DOHH2 (cell line): Measurements from ENCODE around the gene CCDC117.

Source experiments
- H3F3A ChIP-seq: fragments of 200-600 bp; sonication (generic), shearing (Covaris generic); 2 replicates; pipeline ENCODE4 v1.6.0; 2016; ENCODE audit warnings: antibody characterized with exemption, mild to moderate bottlenecking; ENCODE audit not compliant: control insufficient read depth, insufficient read depth
- H3K27ac ChIP-seq: fragments of 200-600 bp; sonication (generic); 2 replicates; pipeline ENCODE4 v1.5.1; 2014; ENCODE audit warnings: low read depth, mild to moderate bottlenecking, low read length, moderate library complexity
- H3K27me3 ChIP-seq: fragments of 200-600 bp; sonication (generic); 2 replicates; pipeline ENCODE4 v1.6.1; 2014; ENCODE audit warnings: mild to moderate bottlenecking, low read length, mixed read lengths; ENCODE audit not compliant: control insufficient read depth
- H3K36me3 ChIP-seq: fragments of 200-600 bp; sonication (generic); 2 replicates; pipeline ENCODE4 v1.6.1; 2014; ENCODE audit warnings: mild to moderate bottlenecking, low read length, moderate library complexity, mixed read lengths; ENCODE audit not compliant: control insufficient read depth
- H3K4me1 ChIP-seq: fragments of 200-600 bp; sonication (generic); 2 replicates; pipeline ENCODE4 v1.6.1; 2014; ENCODE audit warnings: mild to moderate bottlenecking, low read length, mixed read lengths; ENCODE audit not compliant: control insufficient read depth
- H3K4me2 ChIP-seq: fragments of 200-600 bp; sonication (generic); 2 replicates; pipeline ENCODE4 v1.6.0; 2014; ENCODE audit warnings: mild to moderate bottlenecking, low read length, moderate library complexity
- H3K4me3 ChIP-seq: fragments of 200-600 bp; sonication (generic); 2 replicates; pipeline ENCODE4 v1.5.1; 2014; ENCODE audit warnings: mild to moderate bottlenecking, low read length, mixed read lengths
- H3K79me2 ChIP-seq: fragments of 200-600 bp; sonication (generic); 2 replicates; pipeline ENCODE4 v1.6.1; 2014; ENCODE audit warnings: mild to moderate bottlenecking, low read length, mixed read lengths; ENCODE audit not compliant: control insufficient read depth
- H3K9me2 ChIP-seq: fragments of 200-600 bp; sonication (generic); replicated peaks from 2 replicates; pipeline ENCODE4 v1.6.1; 2014; ENCODE audit warnings: mild to moderate bottlenecking, low read length, mixed read lengths; ENCODE audit not compliant: control insufficient read depth
- H3K9me3 ChIP-seq: fragments of 200-600 bp; sonication (generic); 2 replicates; pipeline ENCODE4 v1.6.1; 2014; ENCODE audit warnings: antibody characterized with exemption, low read length, mixed read lengths; ENCODE audit not compliant: control insufficient read depth, insufficient read depth
- H4K20me1 ChIP-seq: fragments of 200-600 bp; sonication (generic); 2 replicates; pipeline ENCODE4 v1.6.0; 2014; ENCODE audit warnings: low read depth, mild to moderate bottlenecking, antibody characterized with exemption, low read length, moderate library complexity; ENCODE audit not compliant: control insufficient read depth, insufficient read depth
- EZH2phosphoT487 ChIP-seq: fragments of 200-600 bp; sonication (generic); IDR thresholded peaks from 2 replicates; pipeline ENCODE4 v1.6.1; 2017; ENCODE audit warnings: borderline replicate concordance, mild to moderate bottlenecking, antibody characterized with exemption, low read length, moderate library complexity, mixed read lengths
- TF ChIP-seq, protein P1 (sequence below): fragments of 200-600 bp; sonication (generic); IDR thresholded peaks from one replicate; pipeline ENCODE4 v1.5.1; 2014; ENCODE audit warnings: antibody characterized with exemption, mild to moderate bottlenecking, low read depth, low read length; ENCODE audit not compliant: poor library complexity, severe bottlenecking

The CCDC117 gene

GRCh38 chr22:28791124-28791523 lies 18.6 kb downstream of the CCDC117 start:
- H3K9me2 ChIP-seq: no peaks in the 10 kb centered on the region
- no peaks in the 10 kb centered on the region for H3K27me3 ChIP-seq
- H3K79me2 ChIP-seq: peaks cover 53% of the 10 kb centered on the region
- H4K20me1 ChIP-seq: 0 out of 2 replicates have a peak, but pooled peaks cover 5% of the 10 kb centered on the region
- peaks cover 50% of the 10 kb centered on the region for H3F3A ChIP-seq
- peak overlapping the region; percentile 87 for H3K27ac ChIP-seq
- TF ChIP-seq, protein P1, sequence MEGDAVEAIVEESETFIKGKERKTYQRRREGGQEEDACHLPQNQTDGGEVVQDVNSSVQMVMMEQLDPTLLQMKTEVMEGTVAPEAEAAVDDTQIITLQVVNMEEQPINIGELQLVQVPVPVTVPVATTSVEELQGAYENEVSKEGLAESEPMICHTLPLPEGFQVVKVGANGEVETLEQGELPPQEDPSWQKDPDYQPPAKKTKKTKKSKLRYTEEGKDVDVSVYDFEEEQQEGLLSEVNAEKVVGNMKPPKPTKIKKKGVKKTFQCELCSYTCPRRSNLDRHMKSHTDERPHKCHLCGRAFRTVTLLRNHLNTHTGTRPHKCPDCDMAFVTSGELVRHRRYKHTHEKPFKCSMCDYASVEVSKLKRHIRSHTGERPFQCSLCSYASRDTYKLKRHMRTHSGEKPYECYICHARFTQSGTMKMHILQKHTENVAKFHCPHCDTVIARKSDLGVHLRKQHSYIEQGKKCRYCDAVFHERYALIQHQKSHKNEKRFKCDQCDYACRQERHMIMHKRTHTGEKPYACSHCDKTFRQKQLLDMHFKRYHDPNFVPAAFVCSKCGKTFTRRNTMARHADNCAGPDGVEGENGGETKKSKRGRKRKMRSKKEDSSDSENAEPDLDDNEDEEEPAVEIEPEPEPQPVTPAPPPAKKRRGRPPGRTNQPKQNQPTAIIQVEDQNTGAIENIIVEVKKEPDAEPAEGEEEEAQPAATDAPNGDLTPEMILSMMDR: no peak
- no peak for TF ChIP-seq EZH2phosphoT487
- peak overlapping the region; percentile 86 for H3K4me2 ChIP-seq
- no peaks in the 10 kb centered on the region for H3K9me3 ChIP-seq
- H3K4me3 ChIP-seq: no peak overlapping the region
- H3K36me3 ChIP-seq: peaks cover 73% of the 10 kb centered on the region
- peaks cover 92% of the 10 kb centered on the region for H3K4me1 ChIP-seq

DNA sequence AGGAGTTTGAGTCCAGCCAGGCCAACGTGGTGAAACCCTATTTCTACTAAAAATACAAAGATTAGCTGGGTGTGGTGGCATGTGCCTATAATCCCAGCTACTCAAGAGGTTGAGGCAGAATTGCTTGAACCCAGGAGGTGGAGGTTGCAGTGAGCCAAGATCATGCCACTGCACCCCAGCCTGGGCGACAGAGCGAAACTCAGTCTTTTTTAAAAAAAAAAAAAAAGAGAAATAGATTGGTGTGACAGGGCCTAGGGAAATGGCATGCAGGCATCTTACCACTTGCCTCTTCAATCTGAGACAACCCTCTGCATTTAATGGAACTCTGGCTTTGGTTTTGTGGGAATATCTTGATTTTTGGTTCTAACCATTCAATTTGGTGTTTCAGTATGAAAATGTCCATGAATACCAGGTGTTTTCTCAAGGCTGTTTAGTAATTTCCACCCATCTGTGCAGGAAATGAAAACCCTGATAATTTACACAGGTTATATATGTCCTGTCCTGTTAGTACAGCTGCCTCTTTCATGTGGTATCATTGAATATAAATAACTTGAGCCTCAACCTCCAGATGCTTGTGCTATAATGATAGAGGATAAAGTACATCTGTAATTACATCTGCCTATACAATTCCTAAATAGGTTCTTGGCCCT lies 19.5 kb downstream of the CCDC117 start:
- Histone ChIP-seq H3F3A (peaks cover 54% of the 10 kb centered on the region), H3K4me1 (peaks cover 92% of the 10 kb centered on the region), H3K9me3 (no peaks in the 10 kb centered on the region), H4K20me1 (0 out of 2 replicates have a peak, but pooled peaks cover 11% of the 10 kb centered on the region), H3K4me3 (peak overlapping the region; percentile 58), H3K79me2 (peaks cover 62% of the 10 kb centered on the region), H3K27me3 (no peaks in the 10 kb centered on the region), H3K9me2 (no peaks in the 10 kb centered on the region), H3K4me2 (peak overlapping the region; percentile 86), H3K36me3 (peaks cover 73% of the 10 kb centered on the region), H3K27ac (peak overlapping the region; percentile 87)
- TF ChIP-seq, protein P1: no peak
- TF ChIP-seq EZH2phosphoT487: no peak

- no peaks in the 10 kb centered on the region for H3K9me3 ChIP-seq
- TF ChIP-seq EZH2phosphoT487: no peak
- TF ChIP-seq, protein P1: no peak
- H3K9me2 ChIP-seq: no peaks in the 10 kb centered on the region
- H3K36me3 ChIP-seq: peaks cover 71% of the 10 kb centered on the region
- peak overlapping the region; percentile 87 for H3K27ac ChIP-seq
- no peaks in the 10 kb centered on the region for H3K27me3 ChIP-seq
- peaks cover 91% of the 10 kb centered on the region for H3K4me1 ChIP-seq
- peak overlapping the region; percentile 58 for H3K4me3 ChIP-seq
- H3F3A ChIP-seq: peaks cover 56% of the 10 kb centered on the region
- peak overlapping the region; percentile 86 for H3K4me2 ChIP-seq
- peaks cover 64% of the 10 kb centered on the region for H3K79me2 ChIP-seq
- H4K20me1 ChIP-seq: 0 out of 2 replicates have a peak, but pooled peaks cover 11% of the 10 kb centered on the region
These were observed 20.2 kb downstream of the CCDC117 start for GRCh38 chr22:28792491-28793383.
